Activated CD4-positive, alpha-beta T cell treated with anti-CD3 and anti-CD28 coated beads for 36 hours (primary cell): Measurements from ENCODE around the gene ZBTB3. TPM values are rescaled to one million over a fixed set of nuclear protein-coding genes. Genes with fewer than 3 reads are reported as not detected.
"Not testable (repeated sequence)": the region's sequence is repeated elsewhere in the genome, so short reads cannot be mapped to it uniquely, and the experiment has no call there.

Experiments used
- ATAC-seq: fragments of 200-7000 bp; cut with Tn5 transposase; one replicate; pipeline ENCODE4 v1.10.0; 2021; ENCODE audit warnings: mild to moderate bottlenecking, moderate library complexity
- CTCF ChIA-PET: fragments of 350-600 bp; sonication (Branson Sonifier 250); formaldehyde crosslinking; loops from one replicate; lab custom pipeline; 2021; ENCODE audit warnings: antibody characterized with exemption; lab: Charles Lee
- POLR2A ChIA-PET: fragments of 350-600 bp; sonication (Branson Sonifier 250); formaldehyde crosslinking; loops from one replicate; lab custom pipeline; 2021; ENCODE audit warnings: antibody characterized with exemption, inconsistent platforms; lab: Charles Lee
- DNase-seq: peaks from one replicate; pipeline ENCODE4 v3.0.0-alpha.2; 2020
- H3K27ac Mint-ChIP-seq: one replicate; pipeline ENCODE4 v1.8.0; 2021; ENCODE audit warnings: mixed read lengths
- H3K27me3 Mint-ChIP-seq: one replicate; pipeline ENCODE4 v1.8.0; 2021; ENCODE audit warnings: mixed read lengths
- H3K36me3 Mint-ChIP-seq: one replicate; pipeline ENCODE4 v1.8.0; 2021; ENCODE audit warnings: low read depth, mixed read lengths
- H3K4me1 Mint-ChIP-seq: one replicate; pipeline ENCODE4 v1.8.0; 2021; ENCODE audit warnings: mixed read lengths
- H3K4me3 Mint-ChIP-seq: one replicate; pipeline ENCODE4 v1.8.0; 2021; ENCODE audit warnings: mild to moderate bottlenecking, moderate library complexity, mixed read lengths
- H3K9me3 Mint-ChIP-seq: one replicate; pipeline ENCODE4 v1.8.0; 2021; ENCODE audit warnings: low read depth, mixed read lengths
- intact Hi-C, 2 experiments: fragments of 100-400 bp; cut with DNase I in 1 of 2; cut with micrococcal nuclease in 1 of 2; formaldehyde crosslinking; loops; one replicate each; pipeline versions ENCODE4 v1.14.2 to v1.15.1; 2022 to 2024; cut with DNase I, micrococcal nuclease
- total RNA-seq, 2 experiments: library from RNA; stranded (reverse); gene quantifications; one replicate each; pipeline ENCODE4 v1.2.3, GENCODE V29; 2021

Gene ZBTB3
- total RNA-seq, 2 experiments from 2014 or later: 6.0 to 10.2 TPM

GRCh38 chr11:62730076-62730475, 23.9 kb downstream of the ZBTB3 start:
- H3K4me3 Mint-ChIP-seq: peak overlapping the region; percentile 87
- intact Hi-C loops, H3K9me3 Mint-ChIP-seq, DNase-seq, H3K27me3 Mint-ChIP-seq, ATAC-seq: not testable (repeated sequence)
- H3K4me1 Mint-ChIP-seq: peaks cover 26% of the 10 kb centered on the region
- H3K36me3 Mint-ChIP-seq: peaks cover 35% of the 10 kb centered on the region
- POLR2A ChIA-PET: interaction anchor here (0.6 to 3.5 kb wide), 3 partner anchors 21 to 139 kb away, joined by 3 to 32 read pairs (median 3); partner anchors contain the start of genes TUT1 and ZBTB3
- CTCF ChIA-PET: interaction anchor here (0.6 to 2.5 kb wide), 9 partner anchors 12 to 335 kb away, joined by 3 to 12 read pairs (median 3); partner anchors contain the start of gene ZBTB3
- H3K27ac Mint-ChIP-seq: peak overlapping the region; percentile 37

- ChIA-PET CTCF (interaction anchor here (0.6 to 1.5 kb wide), 6 partner anchors 8 to 1145 kb away, joined by 3 to 4 read pairs (median 3); no protein-coding TSS in a partner anchor), POLR2A (interaction anchor here (0.5 to 3.7 kb wide), 19 partner anchors 9 to 1477 kb away, joined by 3 to 69 read pairs (median 5); partner anchors contain the start of genes C11orf98, CSKMT, CYB561A3 and INTS5)
- Mint-ChIP-seq H3K27ac (peak within 1 kb of the TSS; percentile 97), H3K36me3 (peaks cover 51% of the 10 kb centered on the region), H3K9me3 (no peaks in the 10 kb centered on the region), H3K4me3 (peak within 1 kb of the TSS; percentile 87), H3K27me3 (no peaks in the 10 kb centered on the region), H3K4me1 (peaks cover 41% of the 10 kb centered on the region)
- ATAC-seq: peak; percentile 19
- DNase-seq: peak; percentile 90
- intact Hi-C loops: loop anchor here (1.0 to 5.0 kb wide), 8 partner anchors 26 to 1589 kb away; partner anchors contain the start of genes FEN1 (in 1 of the 2), LBHD1 (in 1 of the 2), POLR2G (in 1 of the 2) and PRDX5 (in 1 of the 2)
These were observed 25.6 kb downstream of the ZBTB3 start, which contains the start of gene TTC9C for GRCh38 chr11:62728171-62728988. Gene TTC9C (plus strand): TSS chr11:62728486. CDS start chr11:62728849, 363 bp downstream.

- H3K4me1 Mint-ChIP-seq: peaks cover 37% of the 10 kb centered on the region
- POLR2A ChIA-PET: interaction anchor here (0.6 to 3.7 kb wide), 29 partner anchors 9 to 1394 kb away, joined by 3 to 69 read pairs (median 4); partner anchors contain the start of genes C11orf98, CSKMT, CYB561A3 and EEF1G
- intact Hi-C loops: loop anchor here (1.0 to 5.0 kb wide), 24 partner anchors 19 to 1589 kb away; partner anchors contain the start of genes POLR2G (in 2 of the 2), TMEM179B (in 2 of the 2), UQCC3 (in 2 of the 2) and ZBTB3 (in 2 of the 2)
- CTCF ChIA-PET: interaction anchor here (0.7 to 1.6 kb wide), 15 partner anchors 9 to 303 kb away, joined by 3 to 10 read pairs (median 4); partner anchors contain the start of genes POLR2G, TUT1 and ZBTB3
- DNase-seq: peak; percentile 88
- H3K4me3 Mint-ChIP-seq: peak overlapping the region; percentile 87
- ATAC-seq: peak; percentile 67
- H3K9me3 Mint-ChIP-seq: no peaks in the 10 kb centered on the region
- peak overlapping the region; percentile 97 for H3K27ac Mint-ChIP-seq
- H3K36me3 Mint-ChIP-seq: peaks cover 52% of the 10 kb centered on the region
- no peaks in the 10 kb centered on the region for H3K27me3 Mint-ChIP-seq
These were observed 26.1 kb downstream of the ZBTB3 start for GRCh38 chr11:62727872-62728170.

GRCh38 chr11:62727165-62727871, 26.6 kb downstream of the ZBTB3 start, which contains the start of gene HNRNPUL2:
Gene HNRNPUL2 (minus strand): TSS chr11:62727457. CDS start chr11:62727156, 301 bp downstream.
- Mint-ChIP-seq H3K27ac (peak within 1 kb of the TSS; percentile 97), H3K27me3 (no peaks in the 10 kb centered on the region), H3K4me1 (peaks cover 39% of the 10 kb centered on the region), H3K9me3 (no peaks in the 10 kb centered on the region), H3K4me3 (peak within 1 kb of the TSS; percentile 87), H3K36me3 (peaks cover 57% of the 10 kb centered on the region)
- ChIA-PET POLR2A (interaction anchor here (0.6 to 3.7 kb wide), 32 partner anchors 8 to 1393 kb away, joined by 3 to 69 read pairs (median 4); partner anchors contain the start of genes C11orf98, CSKMT, CYB561A3 and EEF1G), CTCF (interaction anchor here (0.7 to 1.6 kb wide), 18 partner anchors 10 to 303 kb away, joined by 3 to 10 read pairs (median 4); partner anchors contain the start of genes POLR2G, TUT1 and ZBTB3)
- peak; percentile 99 for DNase-seq
- intact Hi-C loops: loop anchor here (1.0 to 5.0 kb wide), 22 partner anchors 18 to 1590 kb away; partner anchors contain the start of genes TMEM179B (in 2 of the 2), UQCC3 (in 2 of the 2), C11orf98 (in 1 of the 2) and CSKMT (in 1 of the 2)
- peak; percentile 89 for ATAC-seq

DNA sequence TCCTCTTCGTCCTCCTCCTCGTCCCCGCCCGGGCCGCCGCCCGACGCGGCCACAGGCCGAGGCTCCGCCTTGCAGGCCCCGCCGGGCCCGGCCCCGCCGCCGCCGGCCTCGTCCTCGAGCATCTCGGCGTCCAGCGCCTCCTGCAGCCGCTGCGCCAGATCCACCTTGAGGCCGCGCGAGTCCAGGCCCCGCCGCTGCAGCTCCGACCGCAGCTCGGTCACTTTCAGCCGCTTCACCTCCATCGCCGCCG, 27.1 kb downstream of the ZBTB3 start:
- no peaks in the 10 kb centered on the region for H3K9me3 Mint-ChIP-seq
- CTCF ChIA-PET: interaction anchor here (0.7 to 1.6 kb wide), 13 partner anchors 10 to 135 kb away, joined by 3 to 10 read pairs (median 4); partner anchors contain the start of genes POLR2G, TUT1 and ZBTB3
- peaks cover 61% of the 10 kb centered on the region for H3K36me3 Mint-ChIP-seq
- peak overlapping the region; percentile 87 for H3K4me3 Mint-ChIP-seq
- DNase-seq: no peak
- H3K27me3 Mint-ChIP-seq: no peaks in the 10 kb centered on the region
- intact Hi-C loops: loop anchor here (1.0 to 5.0 kb wide), 22 partner anchors 18 to 1590 kb away; partner anchors contain the start of genes TMEM179B (in 2 of the 2), UQCC3 (in 2 of the 2), C11orf98 (in 1 of the 2) and CSKMT (in 1 of the 2)
- no peak for ATAC-seq
- peaks cover 44% of the 10 kb centered on the region for H3K4me1 Mint-ChIP-seq
- peak overlapping the region; percentile 97 for H3K27ac Mint-ChIP-seq
- POLR2A ChIA-PET: interaction anchor here (0.8 to 3.7 kb wide), 22 partner anchors 14 to 166 kb away, joined by 3 to 69 read pairs (median 8); partner anchors contain the start of genes C11orf98, CSKMT, EEF1G and INTS5

DNA sequence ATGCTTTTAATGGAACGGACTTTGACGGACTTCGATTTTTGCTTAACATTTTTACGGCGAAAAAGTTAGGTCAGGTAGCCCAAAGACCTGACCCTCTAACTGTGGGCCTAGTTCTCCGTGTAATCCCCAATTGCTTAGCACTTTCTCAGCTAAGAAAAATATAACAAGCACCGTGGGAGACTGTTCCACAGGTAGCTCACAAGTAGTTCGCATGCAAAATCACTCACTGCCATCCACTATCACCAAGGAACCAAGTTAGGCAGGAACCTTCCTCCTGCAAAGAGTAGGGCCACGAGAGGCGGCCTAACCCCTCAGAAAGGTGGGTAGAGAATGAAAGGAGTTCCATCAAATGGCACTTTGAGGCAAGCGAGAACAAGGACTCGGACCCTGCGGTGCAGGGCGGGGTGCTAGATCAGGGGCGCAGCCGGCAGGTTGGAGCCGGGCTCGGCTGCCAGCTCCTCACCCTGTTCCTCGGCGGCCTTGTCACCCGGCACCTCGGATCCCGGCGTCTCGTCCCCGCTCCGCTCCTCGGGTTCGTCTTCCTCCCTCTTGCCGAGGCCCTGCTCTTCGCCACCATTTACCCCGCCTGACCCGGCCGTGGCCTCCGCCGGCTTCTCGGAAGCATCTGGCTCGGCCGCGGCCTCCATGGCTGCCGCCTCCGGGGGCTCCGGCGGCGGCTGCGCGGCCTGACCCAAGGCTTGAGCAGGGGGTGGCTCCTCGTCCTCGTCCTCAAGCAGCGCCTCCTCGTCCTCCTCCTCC, 27.6 kb downstream of the ZBTB3 start:
- POLR2A ChIA-PET: interaction anchor here (0.7 to 3.7 kb wide), 14 partner anchors 45 to 152 kb away, joined by 3 to 69 read pairs (median 10); partner anchors contain the start of genes C11orf98, CSKMT, EEF1G and LBHD1
- Mint-ChIP-seq H3K27me3 (no peaks in the 10 kb centered on the region), H3K36me3 (peaks cover 64% of the 10 kb centered on the region), H3K4me3 (peak overlapping the region; percentile 87), H3K9me3 (no peaks in the 10 kb centered on the region), H3K4me1 (peaks cover 42% of the 10 kb centered on the region), H3K27ac (peak overlapping the region; percentile 91)
- DNase-seq (peak; percentile 47), ATAC-seq (no peak)
- intact Hi-C loops: loop anchor here (2.0 to 5.0 kb wide), 5 partner anchors 54 to 1591 kb away; partner anchors contain the start of genes FEN1 (in 1 of the 2), LBHD1 (in 1 of the 2), PRDX5 (in 1 of the 2) and STIP1 (in 1 of the 2)
- CTCF ChIA-PET: interaction anchor here (1.2 to 1.6 kb wide), 6 partner anchors 15 to 132 kb away, joined by 3 to 10 read pairs (median 4); partner anchors contain the start of genes POLR2G and ZBTB3

GRCh38 chr11:62725646-62726045, 28.3 kb downstream of the ZBTB3 start:
- H3K27ac Mint-ChIP-seq: peak overlapping the region; percentile 91
- ATAC-seq (no peak), DNase-seq (no peak)
- intact Hi-C loops: loop anchor here (2.0 to 5.0 kb wide), 5 partner anchors 53 to 1592 kb away; partner anchors contain the start of genes FEN1 (in 1 of the 2), LBHD1 (in 1 of the 2), PRDX5 (in 1 of the 2) and STIP1 (in 1 of the 2)
- ChIA-PET CTCF (interaction anchor here (1.2 kb wide), 1 partner anchor 15 kb away, joined by 3 read pairs; no protein-coding TSS in a partner anchor), POLR2A (interaction anchor here (0.6 to 3.4 kb wide), 6 partner anchors 13 to 130 kb away, joined by 3 to 53 read pairs (median 14); partner anchors contain the start of genes C11orf98, CSKMT, LBHD1 and UQCC3)
- H3K4me1 Mint-ChIP-seq: peaks cover 36% of the 10 kb centered on the region
- peaks cover 66% of the 10 kb centered on the region for H3K36me3 Mint-ChIP-seq
- H3K4me3 Mint-ChIP-seq: peak overlapping the region; percentile 87
- H3K27me3 Mint-ChIP-seq: no peaks in the 10 kb centered on the region
- H3K9me3 Mint-ChIP-seq: no peaks in the 10 kb centered on the region

DNA sequence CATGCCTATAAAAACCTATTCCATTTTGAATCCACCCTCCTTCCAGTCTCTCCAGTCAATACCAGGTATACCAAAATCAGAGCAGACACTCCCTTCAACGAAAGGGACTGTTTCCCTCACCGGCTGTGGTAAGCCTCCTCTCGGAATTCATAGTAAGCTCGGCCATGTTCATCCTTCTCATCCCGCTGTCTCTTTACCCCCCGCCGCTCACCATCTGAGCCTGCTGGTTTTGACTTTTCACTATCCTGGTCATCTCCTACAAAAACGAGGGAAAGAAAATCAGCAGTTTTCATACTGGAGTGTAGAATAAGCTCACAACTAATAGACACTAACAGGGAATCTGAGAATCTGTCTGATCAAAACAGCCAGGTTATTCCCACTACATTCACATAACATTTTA, 29.8 kb downstream of the ZBTB3 start:
- no peak for ATAC-seq
- intact Hi-C loops: no loop called here

DNA sequence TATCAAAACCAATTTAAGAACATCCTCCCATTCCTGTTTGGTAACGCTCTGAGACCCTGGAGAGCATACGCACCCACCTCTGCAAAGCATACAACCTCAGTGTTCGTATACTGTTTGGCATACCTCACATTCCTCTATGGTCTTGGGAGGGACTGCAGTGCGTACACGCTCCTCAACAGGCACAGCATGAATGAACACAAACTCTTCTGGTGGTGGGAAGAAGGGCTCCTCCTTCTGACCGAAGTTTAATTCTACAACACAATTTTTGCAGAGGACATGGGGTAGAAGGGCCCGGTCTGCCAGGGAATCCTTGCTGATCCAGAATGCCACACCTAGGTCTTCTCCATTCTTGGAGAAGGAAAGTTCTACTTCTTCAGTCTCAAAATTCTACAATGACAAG, 32.0 kb downstream of the ZBTB3 start:
- intact Hi-C loops: no loop called here
- Mint-ChIP-seq H3K27ac (peak overlapping the region; percentile 34), H3K36me3 (peaks cover 87% of the 10 kb centered on the region), H3K4me1 (peaks cover 35% of the 10 kb centered on the region), H3K27me3 (no peaks in the 10 kb centered on the region), H3K4me3 (no peak overlapping the region), H3K9me3 (no peaks in the 10 kb centered on the region)
- CTCF ChIA-PET: interaction anchor here (0.7 kb wide), 1 partner anchor 184 kb away, joined by 3 read pairs; no protein-coding TSS in a partner anchor
- ATAC-seq (no peak), DNase-seq (no peak)
- POLR2A ChIA-PET: interaction anchor here (0.8 kb wide), 1 partner anchor 134 kb away, joined by 4 read pairs; no protein-coding TSS in a partner anchor

More for the DNA sequence above, 29.8 kb downstream of the ZBTB3 start:
- CTCF ChIA-PET: interaction anchor here (1.5 to 1.9 kb wide), 2 partner anchors 11 to 82 kb away, joined by 3 to 5 read pairs; partner anchors contain the start of gene NXF1
- H3K9me3 Mint-ChIP-seq: no peaks in the 10 kb centered on the region
- peak overlapping the region; percentile 87 for H3K4me3 Mint-ChIP-seq
- no peaks in the 10 kb centered on the region for H3K27me3 Mint-ChIP-seq
- H3K27ac Mint-ChIP-seq: peak overlapping the region; percentile 84
- no peak for DNase-seq
- POLR2A ChIA-PET: interaction anchor here (1.5 kb wide), 1 partner anchor 132 kb away, joined by 5 read pairs; no protein-coding TSS in a partner anchor
- H3K4me1 Mint-ChIP-seq: peaks cover 34% of the 10 kb centered on the region
- H3K36me3 Mint-ChIP-seq: peaks cover 77% of the 10 kb centered on the region
